ENCODE results near the gene TMEM18.

DNA sequence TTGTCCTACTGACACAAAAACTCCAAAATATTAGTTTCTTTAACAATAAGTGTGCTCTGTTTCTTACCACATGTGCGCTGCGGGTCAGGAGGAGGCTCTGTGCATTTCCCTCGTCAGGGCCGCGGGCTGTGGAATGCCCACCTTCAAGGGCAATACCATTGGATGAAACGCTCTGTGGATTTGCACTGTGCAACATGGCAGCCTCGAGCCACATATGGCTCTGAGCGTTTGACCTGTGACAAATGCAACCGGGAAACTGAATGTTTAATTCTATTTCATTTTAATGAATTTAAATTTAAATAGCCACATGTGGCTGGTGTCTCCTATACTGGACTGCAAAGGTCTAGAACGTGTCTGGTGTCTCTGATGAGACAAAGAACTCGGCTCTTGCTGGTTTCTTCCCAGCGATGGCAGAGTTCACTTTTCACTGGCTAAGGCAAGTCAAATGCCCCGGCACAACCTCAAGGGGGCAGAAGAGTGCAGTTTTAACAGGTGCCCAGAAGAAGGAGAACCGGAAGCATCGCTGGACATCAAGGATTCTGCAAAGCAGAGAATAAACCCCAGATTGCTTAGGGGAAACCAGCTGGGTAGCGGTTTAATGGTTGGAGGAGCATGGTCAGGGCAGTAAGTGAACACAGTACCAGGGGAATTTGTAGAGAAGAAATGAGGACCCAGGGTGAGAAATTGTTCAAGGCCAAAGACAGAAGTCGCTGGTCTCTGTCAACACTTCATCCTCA is 37.0 kb upstream of the TMEM18 start:
- TF ChIP-seq EZH2 (IDR thresholded peaks at IDR 0.05) (no peak), POLR2AphosphoS5 (IDR thresholded peaks at IDR 0.05; ENCODE audit: borderline replicate concordance, low read depth, low read length) (no peak), FOXP2 (optimal IDR thresholded peaks at IDR 0.05; ENCODE audit: control extremely low read depth, extremely low read length, insufficient read depth) (no peak)

All from SK-N-MC (cell line).